Measurements from ENCODE around the gene ESRRB.

Gene ESRRB

DNA sequence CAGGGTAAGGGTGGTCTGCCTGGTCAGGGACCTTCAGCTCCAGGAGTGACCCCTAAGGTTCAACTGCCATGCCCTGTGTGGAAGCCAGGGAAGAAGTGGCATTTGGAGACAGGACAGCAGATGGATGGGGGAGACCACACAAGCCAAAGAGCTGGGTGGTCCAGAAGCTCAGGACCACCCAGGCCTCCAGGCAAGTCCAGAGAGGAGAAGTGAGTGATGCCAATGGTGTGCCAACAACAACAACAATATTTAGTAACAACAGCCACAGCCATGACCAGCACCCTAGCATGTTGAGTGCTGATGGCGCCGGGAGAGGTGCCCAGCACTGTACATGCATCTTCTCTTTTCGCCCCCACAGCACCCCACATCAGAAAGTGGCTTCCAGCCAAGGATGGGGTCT is 113.7 kb downstream of the ESRRB start:
- TF ChIP-seq HOXA7 (CRISPR knock-in tag; IDR thresholded peaks at IDR 0.05; ENCODE audit: borderline replicate concordance) (no peak), ZNF426 (tag by site-specific recombination; IDR thresholded peaks at IDR 0.05) (no peak)
- Histone ChIP-seq H3K36me3 (ENCODE audit: control insufficient read depth in 2 of 2, insufficient read depth in 1 of 2, low read length in 2 of 2) (no peaks in the 10 kb centered on the region), H3K27ac (ENCODE audit: extremely low read depth, low read depth, low read length) (no peak overlapping the region), H3K4me3 (ENCODE audit: low read depth, low read length) (no peak overlapping the region), H3K9me3 (ENCODE audit: control insufficient read depth, insufficient read depth, low read depth, low read length) (no peaks in the 10 kb centered on the region), H3K4me1 (ENCODE audit: control insufficient read depth, insufficient read depth, low read length) (peaks cover 17% of the 10 kb centered on the region)
- ChIA-PET POLR2A (no interaction called here), CTCF (interaction anchor here (0.9 kb wide), 1 partner anchor 9 kb away, joined by 3 read pairs; no protein-coding TSS in a partner anchor)

GRCh38 chr14:76490111-76490510 is 114.2 kb downstream of the ESRRB start:
- TF ChIP-seq, protein P1, sequence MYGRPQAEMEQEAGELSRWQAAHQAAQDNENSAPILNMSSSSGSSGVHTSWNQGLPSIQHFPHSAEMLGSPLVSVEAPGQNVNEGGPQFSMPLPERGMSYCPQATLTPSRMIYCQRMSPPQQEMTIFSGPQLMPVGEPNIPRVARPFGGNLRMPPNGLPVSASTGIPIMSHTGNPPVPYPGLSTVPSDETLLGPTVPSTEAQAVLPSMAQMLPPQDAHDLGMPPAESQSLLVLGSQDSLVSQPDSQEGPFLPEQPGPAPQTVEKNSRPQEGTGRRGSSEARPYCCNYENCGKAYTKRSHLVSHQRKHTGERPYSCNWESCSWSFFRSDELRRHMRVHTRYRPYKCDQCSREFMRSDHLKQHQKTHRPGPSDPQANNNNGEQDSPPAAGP (tag by site-specific recombination; IDR thresholded peaks at IDR 0.05) = no peak
- TF ChIP-seq ZNF148 (tag by site-specific recombination; IDR thresholded peaks at IDR 0.05; ENCODE audit: borderline replicate concordance) (no peak), ZNF10 (tag by site-specific recombination; IDR thresholded peaks at IDR 0.05) (no peak), ZNF416 (tag by site-specific recombination; IDR thresholded peaks at IDR 0.05) (no peak), ZNF701 (tag by site-specific recombination; IDR thresholded peaks at IDR 0.05) (no peak), ZNF544 (tag by site-specific recombination; IDR thresholded peaks at IDR 0.05) (no peak), ZNF488 (tag by site-specific recombination; IDR thresholded peaks at IDR 0.05) (no peak), EGR2 (tag by site-specific recombination; IDR thresholded peaks at IDR 0.05; ENCODE audit: low read depth) (no peak), ZNF324 (tag by site-specific recombination; IDR thresholded peaks at IDR 0.05) (no peak), ZNF777 (tag by site-specific recombination; IDR thresholded peaks at IDR 0.05; ENCODE audit: borderline replicate concordance) (no peak), MEIS1 (CRISPR knock-in tag; IDR thresholded peaks at IDR 0.05; ENCODE audit: borderline replicate concordance) (no peak), ZNF239 (tag by site-specific recombination; IDR thresholded peaks at IDR 0.05) (no peak), ZNF426 (tag by site-specific recombination; IDR thresholded peaks at IDR 0.05) (no peak), KLF1 (tag by site-specific recombination; IDR thresholded peaks at IDR 0.05) (no peak), ZNF76 (tag by site-specific recombination; IDR thresholded peaks at IDR 0.05; ENCODE audit: borderline replicate concordance, low read depth) (no peak)
- TF ChIP-seq, protein P2, sequence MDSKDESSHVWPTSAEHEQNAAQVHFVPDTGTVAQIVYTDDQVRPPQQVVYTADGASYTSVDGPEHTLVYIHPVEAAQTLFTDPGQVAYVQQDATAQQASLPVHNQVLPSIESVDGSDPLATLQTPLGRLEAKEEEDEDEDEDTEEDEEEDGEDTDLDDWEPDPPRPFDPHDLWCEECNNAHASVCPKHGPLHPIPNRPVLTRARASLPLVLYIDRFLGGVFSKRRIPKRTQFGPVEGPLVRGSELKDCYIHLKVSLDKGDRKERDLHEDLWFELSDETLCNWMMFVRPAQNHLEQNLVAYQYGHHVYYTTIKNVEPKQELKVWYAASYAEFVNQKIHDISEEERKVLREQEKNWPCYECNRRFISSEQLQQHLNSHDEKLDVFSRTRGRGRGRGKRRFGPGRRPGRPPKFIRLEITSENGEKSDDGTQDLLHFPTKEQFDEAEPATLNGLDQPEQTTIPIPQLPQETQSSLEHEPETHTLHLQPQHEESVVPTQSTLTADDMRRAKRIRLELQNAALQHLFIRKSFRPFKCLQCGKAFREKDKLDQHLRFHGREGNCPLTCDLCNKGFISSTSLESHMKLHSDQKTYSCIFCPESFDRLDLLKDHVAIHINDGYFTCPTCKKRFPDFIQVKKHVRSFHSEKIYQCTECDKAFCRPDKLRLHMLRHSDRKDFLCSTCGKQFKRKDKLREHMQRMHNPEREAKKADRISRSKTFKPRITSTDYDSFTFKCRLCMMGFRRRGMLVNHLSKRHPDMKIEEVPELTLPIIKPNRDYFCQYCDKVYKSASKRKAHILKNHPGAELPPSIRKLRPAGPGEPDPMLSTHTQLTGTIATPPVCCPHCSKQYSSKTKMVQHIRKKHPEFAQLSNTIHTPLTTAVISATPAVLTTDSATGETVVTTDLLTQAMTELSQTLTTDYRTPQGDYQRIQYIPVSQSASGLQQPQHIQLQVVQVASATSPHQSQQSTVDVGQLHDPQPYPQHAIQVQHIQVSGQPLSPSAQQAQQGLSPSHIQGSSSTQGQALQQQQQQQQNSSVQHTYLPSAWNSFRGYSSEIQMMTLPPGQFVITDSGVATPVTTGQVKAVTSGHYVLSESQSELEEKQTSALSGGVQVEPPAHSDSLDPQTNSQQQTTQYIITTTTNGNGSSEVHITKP (tag by site-specific recombination; IDR thresholded peaks at IDR 0.05) = no peak
- TF ChIP-seq, protein P3, sequence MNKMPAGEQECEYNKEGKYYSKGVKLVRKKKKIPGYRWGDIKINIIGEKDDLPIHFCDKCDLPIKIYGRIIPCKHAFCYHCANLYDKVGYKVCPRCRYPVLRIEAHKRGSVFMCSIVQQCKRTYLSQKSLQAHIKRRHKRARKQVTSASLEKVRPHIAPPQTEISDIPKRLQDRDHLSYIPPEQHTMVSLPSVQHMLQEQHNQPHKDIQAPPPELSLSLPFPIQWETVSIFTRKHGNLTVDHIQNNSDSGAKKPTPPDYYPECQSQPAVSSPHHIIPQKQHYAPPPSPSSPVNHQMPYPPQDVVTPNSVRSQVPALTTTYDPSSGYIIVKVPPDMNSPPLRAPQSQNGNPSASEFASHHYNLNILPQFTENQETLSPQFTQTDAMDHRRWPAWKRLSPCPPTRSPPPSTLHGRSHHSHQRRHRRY (tag by site-specific recombination; IDR thresholded peaks at IDR 0.05) = no peak
- TF ChIP-seq, protein P4, sequence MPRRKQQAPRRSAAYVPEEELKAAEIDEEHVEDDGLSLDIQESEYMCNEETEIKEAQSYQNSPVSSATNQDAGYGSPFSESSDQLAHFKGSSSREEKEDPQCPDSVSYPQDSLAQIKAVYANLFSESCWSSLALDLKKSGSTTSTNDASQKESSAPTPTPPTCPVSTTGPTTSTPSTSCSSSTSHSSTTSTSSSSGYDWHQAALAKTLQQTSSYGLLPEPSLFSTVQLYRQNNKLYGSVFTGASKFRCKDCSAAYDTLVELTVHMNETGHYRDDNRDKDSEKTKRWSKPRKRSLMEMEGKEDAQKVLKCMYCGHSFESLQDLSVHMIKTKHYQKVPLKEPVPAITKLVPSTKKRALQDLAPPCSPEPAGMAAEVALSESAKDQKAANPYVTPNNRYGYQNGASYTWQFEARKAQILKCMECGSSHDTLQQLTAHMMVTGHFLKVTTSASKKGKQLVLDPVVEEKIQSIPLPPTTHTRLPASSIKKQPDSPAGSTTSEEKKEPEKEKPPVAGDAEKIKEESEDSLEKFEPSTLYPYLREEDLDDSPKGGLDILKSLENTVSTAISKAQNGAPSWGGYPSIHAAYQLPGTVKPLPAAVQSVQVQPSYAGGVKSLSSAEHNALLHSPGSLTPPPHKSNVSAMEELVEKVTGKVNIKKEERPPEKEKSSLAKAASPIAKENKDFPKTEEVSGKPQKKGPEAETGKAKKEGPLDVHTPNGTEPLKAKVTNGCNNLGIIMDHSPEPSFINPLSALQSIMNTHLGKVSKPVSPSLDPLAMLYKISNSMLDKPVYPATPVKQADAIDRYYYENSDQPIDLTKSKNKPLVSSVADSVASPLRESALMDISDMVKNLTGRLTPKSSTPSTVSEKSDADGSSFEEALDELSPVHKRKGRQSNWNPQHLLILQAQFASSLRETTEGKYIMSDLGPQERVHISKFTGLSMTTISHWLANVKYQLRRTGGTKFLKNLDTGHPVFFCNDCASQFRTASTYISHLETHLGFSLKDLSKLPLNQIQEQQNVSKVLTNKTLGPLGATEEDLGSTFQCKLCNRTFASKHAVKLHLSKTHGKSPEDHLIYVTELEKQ (tag by site-specific recombination; IDR thresholded peaks at IDR 0.05; ENCODE audit: borderline replicate concordance) = no peak
- TF ChIP-seq, protein P5, sequence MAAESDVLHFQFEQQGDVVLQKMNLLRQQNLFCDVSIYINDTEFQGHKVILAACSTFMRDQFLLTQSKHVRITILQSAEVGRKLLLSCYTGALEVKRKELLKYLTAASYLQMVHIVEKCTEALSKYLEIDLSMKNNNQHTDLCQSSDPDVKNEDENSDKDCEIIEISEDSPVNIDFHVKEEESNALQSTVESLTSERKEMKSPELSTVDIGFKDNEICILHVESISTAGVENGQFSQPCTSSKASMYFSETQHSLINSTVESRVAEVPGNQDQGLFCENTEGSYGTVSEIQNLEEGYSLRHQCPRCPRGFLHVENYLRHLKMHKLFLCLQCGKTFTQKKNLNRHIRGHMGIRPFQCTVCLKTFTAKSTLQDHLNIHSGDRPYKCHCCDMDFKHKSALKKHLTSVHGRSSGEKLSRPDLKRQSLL (tag by site-specific recombination; IDR thresholded peaks at IDR 0.05) = no peak
- peaks cover 17% of the 10 kb centered on the region for H3K4me1 ChIP-seq (ENCODE audit: control insufficient read depth, insufficient read depth, low read length)
- ChIA-PET CTCF (interaction anchor here (0.6 to 0.9 kb wide), 5 partner anchors 9 to 159 kb away, joined by 3 to 4 read pairs (median 3); no protein-coding TSS in a partner anchor), POLR2A (no interaction called here)
- no peak overlapping the region for H3K27ac ChIP-seq (ENCODE audit: extremely low read depth, low read depth, low read length)
- H3K4me3 ChIP-seq (ENCODE audit: low read depth, low read length) = no peak overlapping the region
- no peaks in the 10 kb centered on the region for H3K9me3 ChIP-seq (ENCODE audit: control insufficient read depth, insufficient read depth, low read depth, low read length)
- no peaks in the 10 kb centered on the region for H3K36me3 ChIP-seq (ENCODE audit: control insufficient read depth in 2 of 2, insufficient read depth in 1 of 2, low read length in 2 of 2)
